Tibial nerve (tissue), 3 donors: ENCODE data around the gene ALDOA.

Experiments
- CTCF ChIP-seq, 5 experiments: fragments of 200-600 bp in 3 of 5; fragments of 450-650 bp in 2 of 5; sonication (generic) in 3 of 5; IDR thresholded peaks; one replicate each; pipeline ENCODE4 v1.5.1; 2016 to 2019; ENCODE audit warnings: antibody characterized with exemption in 5 of 5, mild to moderate bottlenecking in 3 of 5, moderate library complexity in 2 of 5
- POLR2A ChIP-seq, 2 donors: fragments of 450-650 bp; IDR thresholded peaks; one replicate each; pipeline ENCODE4 v1.6.1; 2017; ENCODE audit warnings: antibody characterized with exemption in 2 of 2, mild to moderate bottlenecking in 2 of 2, moderate library complexity in 2 of 2

- TF ChIP-seq CTCF (IDR thresholded peaks at IDR 0.05): no peak
- no peak for TF ChIP-seq POLR2A (IDR thresholded peaks at IDR 0.05)
Observed at GRCh38 chr16:30027588-30028437, 37.7 kb upstream of the ALDOA start.
